K562 (cell line): Measurements from ENCODE around the gene MBOAT1. TPM values are rescaled to one million over a fixed set of nuclear protein-coding genes. Genes with fewer than 3 reads are reported as not detected.

ENCODE experiments used
- ATF6 ChIP-seq: sonication (generic); formaldehyde crosslinking; IDR thresholded peaks from 2 replicates; pipeline ENCODE4 v1.4.0; 2020; ENCODE audit warnings: mild to moderate bottlenecking, missing genetic modification reagents
- CBFA2T2 ChIP-seq: fragments of 450-650 bp; conservative IDR thresholded peaks from 2 replicates; pipeline ENCODE4 v1.6.1; 2017; ENCODE audit warnings: mild to moderate bottlenecking
- CBFA2T3 ChIP-seq: fragments of 450-650 bp; IDR thresholded peaks from 2 replicates; pipeline ENCODE4 v1.6.1; 2017
- DNMT1 ChIP-seq: fragments of 450-650 bp; IDR thresholded peaks from 2 replicates; pipeline ENCODE4 v1.6.1; 2016; ENCODE audit warnings: antibody characterized with exemption, mild to moderate bottlenecking
- E2F3 ChIP-seq: fragments of 250-450 bp; sonication (Bioruptor Pico); IDR thresholded peaks from 2 replicates; pipeline ENCODE4 v1.4.0; 2020; ENCODE audit warnings: mild to moderate bottlenecking
- E4F1 ChIP-seq: fragments of 250-450 bp; sonication (Bioruptor Pico); IDR thresholded peaks from 2 replicates; pipeline ENCODE4 v1.5.0; 2021; ENCODE audit warnings: mild to moderate bottlenecking, borderline replicate concordance
- ERF ChIP-seq: fragments of 450-650 bp; formaldehyde crosslinking; IDR thresholded peaks from 2 replicates; pipeline ENCODE4 v1.4.0; 2020; ENCODE audit warnings: mild to moderate bottlenecking, mixed read lengths
- FOXJ2 ChIP-seq: fragments of 200-800 bp; sonication (Bioruptor generic); IDR thresholded peaks from 2 replicates; pipeline ENCODE4 v1.6.1; 2016; ENCODE audit warnings: missing genetic modification characterization, missing compliant biosample characterization
- FOXK1 ChIP-seq: sonication (generic); formaldehyde crosslinking; IDR thresholded peaks from 2 replicates; pipeline ENCODE4 v1.8.0; 2022; ENCODE audit warnings: missing genetic modification reagents, mild to moderate bottlenecking, borderline replicate concordance
- HLTF ChIP-seq: fragments of 450-650 bp; IDR thresholded peaks from 2 replicates; pipeline ENCODE4 v1.6.1; 2016
- MYNN ChIP-seq, 2 experiments: sonication (generic); formaldehyde crosslinking in 1 of 2; IDR thresholded peaks; 2 replicates each; pipeline versions ENCODE4 v1.5.0 to v1.6.1; 2016 to 2020; ENCODE audit warnings: antibody characterized with exemption in 1 of 2, missing genetic modification reagents in 1 of 2
- NFE2L1 ChIP-seq: fragments of 450-650 bp; IDR thresholded peaks from 2 replicates; pipeline ENCODE4 v1.6.1; 2016; ENCODE audit warnings: missing genetic modification characterization, low read depth, mild to moderate bottlenecking, missing compliant biosample characterization, moderate library complexity, borderline replicate concordance
- NFRKB ChIP-seq: fragments of 450-650 bp; IDR thresholded peaks from 2 replicates; pipeline ENCODE4 v1.6.1; 2016; ENCODE audit warnings: low read depth
- PHTF2 ChIP-seq: fragments of 250-450 bp; sonication (Bioruptor Pico); IDR thresholded peaks from 2 replicates; pipeline ENCODE4 v1.5.0; 2021; ENCODE audit warnings: mild to moderate bottlenecking
- RBM15 ChIP-seq: fragments of 200-400 bp; formaldehyde crosslinking; IDR thresholded peaks from 2 replicates; pipeline ENCODE4 v1.6.1; 2018; ENCODE audit warnings: mild to moderate bottlenecking, low read length, moderate library complexity; ENCODE audit not compliant: insufficient read depth
- RHOXF2B ChIP-seq: fragments of 250-450 bp; sonication (Bioruptor Pico); conservative IDR thresholded peaks from 2 replicates; pipeline ENCODE4 v1.5.1; 2021
- SIX5 ChIP-seq, 2 experiments: IDR thresholded peaks; 2 replicates each; pipeline ENCODE4 v1.6.1; 2011; ENCODE audit warnings: low read length in 2 of 2, borderline replicate concordance in 1 of 2, low read depth in 1 of 2, mild to moderate bottlenecking in 1 of 2, moderate library complexity in 1 of 2; ENCODE audit not compliant: insufficient read depth in 1 of 2
- SREBF1 ChIP-seq: fragments of 150-350 bp; IDR thresholded peaks from 2 replicates; pipeline ENCODE4 v1.6.1; 2014; ENCODE audit warnings: antibody characterized with exemption, low read depth, low read length, borderline replicate concordance
- STAG1 ChIP-seq: sonication (generic); formaldehyde crosslinking; IDR thresholded peaks from 2 replicates; pipeline ENCODE4 v1.5.0; 2020; ENCODE audit warnings: missing genetic modification reagents, borderline replicate concordance
- VEZF1 ChIP-seq: fragments of 200-800 bp; sonication (Bioruptor generic); IDR thresholded peaks from 2 replicates; pipeline ENCODE4 v1.6.1; 2017; ENCODE audit warnings: missing genetic modification characterization, missing compliant biosample characterization
- YBX1 ChIP-seq: fragments of 450-650 bp; IDR thresholded peaks from 2 replicates; pipeline ENCODE4 v1.7.1; 2016; ENCODE audit warnings: mild to moderate bottlenecking
- ZBTB8A ChIP-seq: fragments of 450-650 bp; IDR thresholded peaks from 2 replicates; pipeline ENCODE4 v1.6.1; 2018; ENCODE audit warnings: mild to moderate bottlenecking, moderate library complexity; ENCODE audit not compliant: partially characterized antibody
- ZNF436 ChIP-seq: fragments of 250-450, 450-650 bp; sonication (Bioruptor Pico); formaldehyde crosslinking; IDR thresholded peaks from 2 replicates; pipeline ENCODE4 v1.7.0; 2020; ENCODE audit warnings: mild to moderate bottlenecking
- ZNF589 ChIP-seq: fragments of 200-800 bp; sonication (Bioruptor generic); IDR thresholded peaks from 2 replicates; pipeline ENCODE4 v1.6.1; 2016; ENCODE audit warnings: low read depth, missing genetic modification characterization, missing compliant biosample characterization
- ZNF76 ChIP-seq: fragments of 250-450 bp; sonication (Bioruptor Pico); IDR thresholded peaks from 2 replicates; pipeline ENCODE4 v1.4.0; 2020; ENCODE audit warnings: mild to moderate bottlenecking, moderate library complexity, borderline replicate concordance
- polyA plus RNA-seq, 8 experiments: library from polyadenylated mRNA; depleted of rRNA in 4 of 8; stranded (reverse) in 5 of 8; unstranded in 3 of 8; fragments of >200 nt; fragmentation: Nextera tagmentation in 2 of 8; fragmentation: Illumina TruSeq in 1 of 8; extraction: Ambion mirVana in 2 of 8; extraction: Trizol in 1 of 8; gene quantifications; 2 replicates each; pipeline versions ENCODE4 v1.2.1 to v1.2.3, GENCODE V29; 2011 to 2014; ENCODE audit warnings: inconsistent platforms in 1 of 8, missing spikeins in 1 of 8
- total RNA-seq, 7 experiments: library from RNA; depleted of rRNA in 6 of 7; stranded (reverse); fragments of >200 nt in 6 of 7; fragmentation: Illumina TruSeq in 2 of 7; extraction: Trizol in 2 of 7; gene quantifications; 2 replicates each; pipeline versions ENCODE4 v1.2.1 to v1.2.3, GENCODE V29; 2011 to 2021; ENCODE audit warnings: low replicate concordance in 1 of 7

MBOAT1 gene
- total and polyA plus RNA-seq, 9 of the 15 experiments (the other 6 are each of a cell fraction or from before 2014, with no cell fraction given) = 0.13 to 16.5 (median 10.3) TPM

GRCh38 chr6:20213271-20213798 is 1.1 kb upstream of the MBOAT1 start (continued):
- no peak for TF ChIP-seq E4F1 (CRISPR knock-in tag)
- peak; percentile 27; the same call in 1 of the 2 replicates for TF ChIP-seq MYNN (IDR thresholded peaks at IDR 0.05)
- TF ChIP-seq MYNN (CRISPR knock-in tag; IDR thresholded peaks at IDR 0.05) = no peak
- TF ChIP-seq ERF (CRISPR knock-in tag) = no peak
- no peak for TF ChIP-seq NFE2L1 (tag)
- TF ChIP-seq E2F3 = no peak
- TF ChIP-seq DNMT1 = no peak
- TF ChIP-seq YBX1 = no peak
- no peak for TF ChIP-seq HLTF
- no peak for TF ChIP-seq RBM15
- TF ChIP-seq PHTF2 (CRISPR knock-in tag) = no peak
- no peak for TF ChIP-seq ZNF436
- TF ChIP-seq FOXK1 (CRISPR knock-in tag) = no peak
- TF ChIP-seq VEZF1 (CRISPR knock-in tag) = no peak; the same call in none of the 2 replicates
- no peak for TF ChIP-seq SREBF1
- TF ChIP-seq SIX5 (IDR thresholded peaks at IDR 0.05; ENCODE audit: borderline replicate concordance in 1 of 2, insufficient read depth in 1 of 2, low read depth in 1 of 2, low read length in 2 of 2) = no peak
- TF ChIP-seq FOXJ2 (tag) = no peak
- no peak for TF ChIP-seq ZNF76 (CRISPR knock-in tag)
- TF ChIP-seq RHOXF2B (CRISPR knock-in tag) = no peak
- no peak for TF ChIP-seq STAG1 (CRISPR knock-in tag)
- no peak for TF ChIP-seq NFRKB
- TF ChIP-seq ZNF589 (CRISPR knock-in tag) = 0 out of 2 replicates have a peak, but pooled peaks have one; percentile 8
- TF ChIP-seq CBFA2T2 = 0 out of 2 replicates have a peak, but pooled peaks have one; percentile 17
- no peak for TF ChIP-seq ATF6 (CRISPR knock-in tag)
- no peak for TF ChIP-seq ZBTB8A
- peak; percentile 47 for TF ChIP-seq CBFA2T3
